Suprapubic skin (tissue), 4 donors: ENCODE measurements around the gene CNIH2. TPM values are rescaled to one million over a fixed set of nuclear protein-coding genes. Genes with fewer than 3 reads are reported as not detected.
"Not testable (repeated sequence)": the region's sequence is repeated elsewhere in the genome, so short reads cannot be mapped to it uniquely, and the experiment has no call there.

Experiments used
- DNase-seq, 2 donors: peaks; one replicate each; pipeline ENCODE4 v3.0.0-alpha.2; 2019; ENCODE audit warnings: low spot score in 2 of 2
- H3K27ac ChIP-seq: fragments of 200-600 bp; sonication (generic); one replicate; pipeline ENCODE4 v1.5.1; 2019
- H3K27me3 ChIP-seq: fragments of 200-600 bp; sonication (generic); one replicate; pipeline ENCODE4 v1.5.1; 2019
- H3K36me3 ChIP-seq: fragments of 200-600 bp; sonication (generic); one replicate; pipeline ENCODE4 v1.5.1; 2019
- H3K4me1 ChIP-seq: fragments of 200-600 bp; sonication (generic); one replicate; pipeline ENCODE4 v1.5.1; 2019
- H3K4me3 ChIP-seq: fragments of 200-600 bp; sonication (generic); one replicate; pipeline ENCODE4 v1.5.1; 2019; ENCODE audit warnings: mild to moderate bottlenecking
- H3K9me3 ChIP-seq: fragments of 200-600 bp; sonication (generic); one replicate; pipeline ENCODE4 v1.5.1; 2019
- EP300 ChIP-seq: sonication (generic); formaldehyde crosslinking; IDR thresholded peaks from one replicate; pipeline ENCODE4 v1.6.1; 2017; ENCODE audit warnings: antibody characterized with exemption
- POLR2A ChIP-seq, 2 donors: fragments of 450-650 bp; IDR thresholded peaks; one replicate each; pipeline ENCODE4 v1.6.1; 2017; ENCODE audit warnings: antibody characterized with exemption in 2 of 2, mild to moderate bottlenecking in 2 of 2, moderate library complexity in 2 of 2
- POLR2AphosphoS5 ChIP-seq, 3 donors: sonication (generic); formaldehyde crosslinking; IDR thresholded peaks; one replicate each; pipeline ENCODE4 v1.6.1; 2017; ENCODE audit warnings: antibody characterized with exemption in 3 of 3
- WGBS: methylation state at CpG from one replicate; pipeline ENCODE4 v1.1.5; 2018; 5-methylcytosine and 5-hydroxymethylcytosine counted together
- total RNA-seq, 4 donors: library from RNA; depleted of rRNA; stranded (reverse); fragments of >200 nt; gene quantifications; one replicate each; pipeline ENCODE4 v1.1.0, GENCODE V29; 2016
- TF ChIP-seq, protein P1 (sequence below), 2 donors: fragments of 200-600 bp in 1 of 2; fragments of 450-650 bp in 1 of 2; sonication (generic) in 1 of 2; IDR thresholded peaks; one replicate each; pipeline ENCODE4 v1.5.1; 2016 to 2019; ENCODE audit warnings: antibody characterized with exemption in 2 of 2, mild to moderate bottlenecking in 1 of 2, moderate library complexity in 1 of 2

The CNIH2 gene
- total RNA-seq, 4 donors from 2014 or later, result 1.1 to 2.5 (median 1.9) TPM; not detected in 1

DNA sequence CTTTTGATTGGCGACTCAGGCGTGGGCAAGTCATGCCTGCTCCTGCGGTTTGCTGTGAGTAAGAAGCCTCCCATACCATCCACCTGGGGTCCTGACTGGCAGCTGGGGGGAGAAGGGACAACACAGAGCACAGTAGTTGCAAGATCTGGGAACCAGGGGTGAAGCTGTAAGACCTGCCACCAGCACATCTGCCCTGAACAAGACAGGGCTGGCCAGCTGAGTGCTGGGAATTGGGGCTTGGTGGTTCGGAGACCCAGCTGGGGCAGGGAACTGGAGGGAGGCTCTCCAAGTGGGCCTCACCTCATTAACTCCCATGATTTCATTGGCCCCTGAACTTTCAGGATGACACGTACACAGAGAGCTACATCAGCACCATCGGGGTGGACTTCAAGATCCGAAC, 6.2 kb upstream of the CNIH2 start:
- TF ChIP-seq, protein P1, sequence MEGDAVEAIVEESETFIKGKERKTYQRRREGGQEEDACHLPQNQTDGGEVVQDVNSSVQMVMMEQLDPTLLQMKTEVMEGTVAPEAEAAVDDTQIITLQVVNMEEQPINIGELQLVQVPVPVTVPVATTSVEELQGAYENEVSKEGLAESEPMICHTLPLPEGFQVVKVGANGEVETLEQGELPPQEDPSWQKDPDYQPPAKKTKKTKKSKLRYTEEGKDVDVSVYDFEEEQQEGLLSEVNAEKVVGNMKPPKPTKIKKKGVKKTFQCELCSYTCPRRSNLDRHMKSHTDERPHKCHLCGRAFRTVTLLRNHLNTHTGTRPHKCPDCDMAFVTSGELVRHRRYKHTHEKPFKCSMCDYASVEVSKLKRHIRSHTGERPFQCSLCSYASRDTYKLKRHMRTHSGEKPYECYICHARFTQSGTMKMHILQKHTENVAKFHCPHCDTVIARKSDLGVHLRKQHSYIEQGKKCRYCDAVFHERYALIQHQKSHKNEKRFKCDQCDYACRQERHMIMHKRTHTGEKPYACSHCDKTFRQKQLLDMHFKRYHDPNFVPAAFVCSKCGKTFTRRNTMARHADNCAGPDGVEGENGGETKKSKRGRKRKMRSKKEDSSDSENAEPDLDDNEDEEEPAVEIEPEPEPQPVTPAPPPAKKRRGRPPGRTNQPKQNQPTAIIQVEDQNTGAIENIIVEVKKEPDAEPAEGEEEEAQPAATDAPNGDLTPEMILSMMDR (IDR thresholded peaks at IDR 0.05), result no peak
- no peak for TF ChIP-seq EP300
- TF ChIP-seq POLR2A (IDR thresholded peaks at IDR 0.05), result no peak
- TF ChIP-seq POLR2AphosphoS5 (IDR thresholded peaks at IDR 0.05), result no peak
- DNase-seq, result no peak
- H3K4me1 ChIP-seq, result peaks cover 51% of the 10 kb centered on the region
- H3K27ac ChIP-seq, result no peak overlapping the region
- H3K9me3 ChIP-seq, result no peaks in the 10 kb centered on the region
- no peaks in the 10 kb centered on the region for H3K27me3 ChIP-seq
- no peak overlapping the region for H3K4me3 ChIP-seq
- peaks cover 58% of the 10 kb centered on the region for H3K36me3 ChIP-seq
- WGBS, result 91% methylated on average over 7 of the region's 7 CpGs

DNA sequence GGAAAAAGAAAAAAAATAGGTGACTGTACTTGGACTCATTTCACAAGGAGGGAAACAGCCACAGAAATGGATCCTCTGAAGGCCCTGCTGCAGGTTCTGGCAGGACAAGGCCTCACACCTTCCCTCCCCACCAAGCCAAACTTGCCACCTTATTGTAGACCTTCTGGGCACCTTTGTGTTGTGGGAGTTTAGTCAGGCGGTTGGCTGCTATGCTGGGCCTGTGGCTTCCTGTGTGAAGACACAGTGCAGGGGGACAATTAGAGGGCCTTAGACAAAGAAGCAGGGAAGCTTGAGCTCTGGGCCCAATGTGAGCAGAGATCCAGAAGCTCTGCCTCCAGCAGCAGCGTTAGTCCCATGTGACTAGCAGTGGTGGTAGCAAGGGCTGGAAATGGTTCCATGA, 5.4 kb upstream of the CNIH2 start:
- Histone ChIP-seq H3K4me1 (peaks cover 47% of the 10 kb centered on the region), H3K27me3 (no peaks in the 10 kb centered on the region), H3K4me3 (no peak overlapping the region), H3K36me3 (peaks cover 60% of the 10 kb centered on the region), H3K9me3 (no peaks in the 10 kb centered on the region), H3K27ac (no peak overlapping the region)
- DNase-seq, result no peak
- TF ChIP-seq POLR2AphosphoS5 (IDR thresholded peaks at IDR 0.05) (no peak), POLR2A (IDR thresholded peaks at IDR 0.05) (no peak), EP300 (no peak)
- TF ChIP-seq, protein P1 (IDR thresholded peaks at IDR 0.05), result no peak
- 86% methylated on average over 1 of the region's 2 CpGs for WGBS

DNA sequence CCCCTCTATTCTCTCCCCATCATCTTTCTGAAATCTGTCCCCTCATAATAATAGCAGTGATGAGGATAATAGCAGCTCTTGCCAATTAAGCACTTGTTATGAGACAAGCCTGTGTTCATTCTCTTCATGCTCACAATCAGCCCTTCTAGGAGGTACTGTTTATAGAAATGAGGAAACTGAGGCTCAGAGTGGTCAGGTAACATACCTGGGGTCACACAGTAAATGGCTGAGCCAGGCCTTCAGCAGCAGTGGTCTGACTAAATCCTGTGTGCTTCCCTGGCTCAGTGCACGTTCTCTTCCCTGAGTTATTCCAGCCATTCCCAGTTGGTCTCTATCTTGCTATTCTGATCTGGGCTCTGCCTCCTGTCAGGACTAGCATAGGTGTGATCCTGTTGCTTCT, 3.8 kb upstream of the CNIH2 start:
- WGBS, result 54% methylated on average over 1 of the region's 1 CpG
- DNase-seq, result no peak
- no peak for TF ChIP-seq POLR2AphosphoS5 (IDR thresholded peaks at IDR 0.05)
- TF ChIP-seq, protein P1 (IDR thresholded peaks at IDR 0.05), result no peak
- no peak for TF ChIP-seq POLR2A (IDR thresholded peaks at IDR 0.05)
- no peak for TF ChIP-seq EP300
- H3K4me3 ChIP-seq, result no peak overlapping the region
- H3K36me3 ChIP-seq, result peaks cover 60% of the 10 kb centered on the region
- H3K27me3 ChIP-seq, result no peaks in the 10 kb centered on the region
- no peak overlapping the region for H3K27ac ChIP-seq
- no peaks in the 10 kb centered on the region for H3K9me3 ChIP-seq
- peaks cover 49% of the 10 kb centered on the region for H3K4me1 ChIP-seq

DNA sequence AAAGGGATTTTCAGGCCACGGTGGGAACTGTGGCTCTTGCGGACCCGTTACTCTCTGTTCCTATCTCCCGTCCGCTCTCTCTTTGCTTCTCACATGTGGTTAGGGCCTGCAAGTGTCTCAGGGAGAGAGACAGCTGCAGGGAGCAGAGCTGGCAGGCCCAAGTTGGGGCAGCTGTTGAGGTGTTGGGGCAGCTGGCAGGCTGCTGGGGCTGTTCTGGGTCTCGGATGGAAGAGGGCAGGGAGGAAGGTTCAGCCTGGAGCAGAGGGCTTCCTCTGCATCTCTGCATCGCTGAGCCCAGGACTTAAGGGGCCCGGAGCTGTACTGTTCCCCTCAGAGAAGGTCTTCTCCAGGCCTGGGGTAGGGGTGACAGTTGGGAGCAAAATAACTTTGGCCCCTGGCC, 2.6 kb upstream of the CNIH2 start:
- Histone ChIP-seq H3K27ac (no peak overlapping the region), H3K4me3 (no peak overlapping the region), H3K36me3 (peaks cover 58% of the 10 kb centered on the region), H3K4me1 (peaks cover 38% of the 10 kb centered on the region), H3K9me3 (no peaks in the 10 kb centered on the region), H3K27me3 (no peaks in the 10 kb centered on the region)
- no peak for DNase-seq
- TF ChIP-seq EP300 (no peak), POLR2A (IDR thresholded peaks at IDR 0.05) (no peak), POLR2AphosphoS5 (IDR thresholded peaks at IDR 0.05) (no peak)
- TF ChIP-seq, protein P1 (IDR thresholded peaks at IDR 0.05), result no peak
- 91% methylated on average over 8 of the region's 8 CpGs for WGBS

DNA sequence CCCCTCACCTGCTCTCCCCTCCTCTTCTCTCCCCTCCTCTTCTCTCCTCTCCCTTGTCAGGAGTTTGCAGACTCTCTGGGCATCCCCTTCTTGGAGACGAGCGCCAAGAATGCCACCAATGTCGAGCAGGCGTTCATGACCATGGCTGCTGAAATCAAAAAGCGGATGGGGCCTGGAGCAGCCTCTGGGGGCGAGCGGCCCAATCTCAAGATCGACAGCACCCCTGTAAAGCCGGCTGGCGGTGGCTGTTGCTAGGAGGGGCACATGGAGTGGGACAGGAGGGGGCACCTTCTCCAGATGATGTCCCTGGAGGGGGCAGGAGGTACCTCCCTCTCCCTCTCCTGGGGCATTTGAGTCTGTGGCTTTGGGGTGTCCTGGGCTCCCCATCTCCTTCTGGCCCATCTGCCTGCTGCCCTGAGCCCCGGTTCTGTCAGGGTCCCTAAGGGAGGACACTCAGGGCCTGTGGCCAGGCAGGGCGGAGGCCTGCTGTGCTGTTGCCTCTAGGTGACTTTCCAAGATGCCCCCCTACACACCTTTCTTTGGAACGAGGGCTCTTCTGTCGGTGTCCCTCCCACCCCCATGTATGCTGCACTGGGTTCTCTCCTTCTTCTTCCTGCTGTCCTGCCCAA, 1.9 kb upstream of the CNIH2 start:
- Histone ChIP-seq H3K4me3 (no peak overlapping the region), H3K27ac (no peak overlapping the region), H3K4me1 (peaks cover 31% of the 10 kb centered on the region), H3K27me3 (no peaks in the 10 kb centered on the region), H3K36me3 (peaks cover 55% of the 10 kb centered on the region), H3K9me3 (no peaks in the 10 kb centered on the region)
- no peak for DNase-seq
- no peak for TF ChIP-seq EP300
- no peak for TF ChIP-seq POLR2AphosphoS5 (IDR thresholded peaks at IDR 0.05)
- TF ChIP-seq POLR2A (IDR thresholded peaks at IDR 0.05), result no peak
- TF ChIP-seq, protein P1 (IDR thresholded peaks at IDR 0.05), result no peak
- 78% methylated on average over 8 of the region's 14 CpGs for WGBS

DNA sequence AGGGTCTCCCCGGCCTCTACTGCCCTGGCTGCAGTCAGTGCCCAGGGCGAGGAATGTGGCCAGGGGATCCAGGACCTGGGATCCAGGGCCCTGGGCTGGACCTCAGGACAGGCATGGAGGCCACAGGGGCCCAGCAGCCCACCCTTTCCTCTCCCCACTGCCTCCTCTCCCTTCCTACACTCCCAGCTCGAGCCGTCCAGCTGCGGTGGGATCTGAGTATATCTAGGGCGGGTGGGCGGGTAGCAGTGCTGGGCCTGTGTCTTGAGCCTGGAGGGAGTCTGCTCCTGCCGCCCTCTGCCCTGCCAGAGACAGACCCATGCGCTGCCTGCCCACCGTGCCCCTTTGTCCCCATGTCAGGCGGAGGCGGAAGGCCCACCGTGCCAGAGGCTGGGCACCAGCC, 1.4 kb upstream of the CNIH2 start:
- WGBS, result 85% methylated on average over 10 of the region's 13 CpGs
- not testable (repeated sequence) for H3K27ac ChIP-seq, H3K27me3 ChIP-seq, H3K4me3 ChIP-seq, H3K9me3 ChIP-seq, DNase-seq
- peaks cover 54% of the 10 kb centered on the region for H3K36me3 ChIP-seq
- H3K4me1 ChIP-seq, result peaks cover 31% of the 10 kb centered on the region

DNA sequence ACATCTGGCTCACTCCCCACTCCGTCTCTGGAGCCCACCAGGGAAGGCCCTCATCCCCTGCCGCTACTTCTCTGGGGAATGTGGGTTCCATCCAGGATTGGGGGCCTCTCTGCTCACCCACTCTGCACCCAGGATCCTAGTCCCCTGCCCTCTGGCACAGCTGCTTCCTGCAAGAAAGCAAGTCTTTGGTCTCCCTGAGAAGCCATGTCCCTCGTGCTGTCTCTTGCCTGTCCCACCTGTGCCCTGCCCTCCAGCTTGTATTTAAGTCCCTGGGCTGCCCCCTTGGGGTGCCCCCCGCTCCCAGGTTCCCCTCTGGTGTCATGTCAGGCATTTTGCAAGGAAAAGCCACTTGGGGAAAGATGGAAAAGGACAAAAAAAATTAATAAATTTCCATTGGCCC, 911 bp upstream of the CNIH2 start:
- peaks cover 50% of the 10 kb centered on the region for H3K36me3 ChIP-seq
- H3K27ac ChIP-seq, result not testable (repeated sequence)

More for the DNA sequence above, 911 bp upstream of the CNIH2 start:
- 72% methylated on average over 4 of the region's 4 CpGs for WGBS
- H3K27me3 ChIP-seq, H3K9me3 ChIP-seq, DNase-seq, H3K4me3 ChIP-seq: not testable (repeated sequence)
- peaks cover 34% of the 10 kb centered on the region for H3K4me1 ChIP-seq
